HFF-Myc (cell line): ENCODE data around the gene MAPKBP1.

Experiments used
- DNase-seq: peaks from one replicate; pipeline ENCODE4 v3.0.0-alpha.2; 2011; ENCODE audit warnings: low read depth; ENCODE audit errors: extremely low read depth
- H3K4me3 ChIP-seq: replicated peaks from 2 replicates; pipeline ENCODE4 v1.5.1; 2011; ENCODE audit warnings: low read depth, mild to moderate bottlenecking, control low read depth, low read length
- TF ChIP-seq, protein P1 (sequence below): IDR thresholded peaks from 2 replicates; pipeline ENCODE4 v1.5.1; 2012; ENCODE audit warnings: mild to moderate bottlenecking, low read depth, low read length, control low read depth; ENCODE audit errors: missing control alignments

Gene MAPKBP1

DNA sequence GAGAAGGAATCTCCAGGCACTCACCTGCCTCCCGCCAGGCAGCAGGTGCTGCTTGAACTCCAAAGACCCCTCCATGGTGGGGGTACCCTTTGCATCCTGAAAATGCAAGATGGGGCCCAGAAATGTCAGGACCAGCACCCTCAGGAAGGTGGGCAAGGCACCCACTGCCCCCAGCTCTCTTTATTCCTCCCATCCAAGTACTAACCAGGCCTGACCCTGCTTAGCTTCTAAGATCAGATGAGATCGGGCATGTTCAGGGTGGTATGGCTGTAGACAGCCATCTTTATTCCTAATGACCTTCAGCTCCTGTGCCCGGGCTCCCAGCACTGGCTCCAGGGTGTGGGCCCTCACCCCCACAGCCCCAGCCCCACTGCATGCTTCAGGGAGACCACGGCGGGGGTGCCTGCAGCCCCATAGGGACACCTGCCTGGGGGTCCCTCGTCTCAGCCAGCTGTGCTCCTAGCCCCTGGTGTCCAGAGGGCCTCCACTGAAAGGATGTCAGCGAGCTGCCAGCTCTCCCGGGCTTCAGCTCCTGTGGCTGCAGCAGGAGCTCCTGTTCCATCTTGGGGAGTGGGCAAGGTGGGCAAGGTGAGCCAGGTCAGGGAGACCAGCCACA lies 77.6 kb downstream of the MAPKBP1 start:
- TF ChIP-seq, protein P1, sequence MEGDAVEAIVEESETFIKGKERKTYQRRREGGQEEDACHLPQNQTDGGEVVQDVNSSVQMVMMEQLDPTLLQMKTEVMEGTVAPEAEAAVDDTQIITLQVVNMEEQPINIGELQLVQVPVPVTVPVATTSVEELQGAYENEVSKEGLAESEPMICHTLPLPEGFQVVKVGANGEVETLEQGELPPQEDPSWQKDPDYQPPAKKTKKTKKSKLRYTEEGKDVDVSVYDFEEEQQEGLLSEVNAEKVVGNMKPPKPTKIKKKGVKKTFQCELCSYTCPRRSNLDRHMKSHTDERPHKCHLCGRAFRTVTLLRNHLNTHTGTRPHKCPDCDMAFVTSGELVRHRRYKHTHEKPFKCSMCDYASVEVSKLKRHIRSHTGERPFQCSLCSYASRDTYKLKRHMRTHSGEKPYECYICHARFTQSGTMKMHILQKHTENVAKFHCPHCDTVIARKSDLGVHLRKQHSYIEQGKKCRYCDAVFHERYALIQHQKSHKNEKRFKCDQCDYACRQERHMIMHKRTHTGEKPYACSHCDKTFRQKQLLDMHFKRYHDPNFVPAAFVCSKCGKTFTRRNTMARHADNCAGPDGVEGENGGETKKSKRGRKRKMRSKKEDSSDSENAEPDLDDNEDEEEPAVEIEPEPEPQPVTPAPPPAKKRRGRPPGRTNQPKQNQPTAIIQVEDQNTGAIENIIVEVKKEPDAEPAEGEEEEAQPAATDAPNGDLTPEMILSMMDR, result no peak
- no peak for DNase-seq

DNA sequence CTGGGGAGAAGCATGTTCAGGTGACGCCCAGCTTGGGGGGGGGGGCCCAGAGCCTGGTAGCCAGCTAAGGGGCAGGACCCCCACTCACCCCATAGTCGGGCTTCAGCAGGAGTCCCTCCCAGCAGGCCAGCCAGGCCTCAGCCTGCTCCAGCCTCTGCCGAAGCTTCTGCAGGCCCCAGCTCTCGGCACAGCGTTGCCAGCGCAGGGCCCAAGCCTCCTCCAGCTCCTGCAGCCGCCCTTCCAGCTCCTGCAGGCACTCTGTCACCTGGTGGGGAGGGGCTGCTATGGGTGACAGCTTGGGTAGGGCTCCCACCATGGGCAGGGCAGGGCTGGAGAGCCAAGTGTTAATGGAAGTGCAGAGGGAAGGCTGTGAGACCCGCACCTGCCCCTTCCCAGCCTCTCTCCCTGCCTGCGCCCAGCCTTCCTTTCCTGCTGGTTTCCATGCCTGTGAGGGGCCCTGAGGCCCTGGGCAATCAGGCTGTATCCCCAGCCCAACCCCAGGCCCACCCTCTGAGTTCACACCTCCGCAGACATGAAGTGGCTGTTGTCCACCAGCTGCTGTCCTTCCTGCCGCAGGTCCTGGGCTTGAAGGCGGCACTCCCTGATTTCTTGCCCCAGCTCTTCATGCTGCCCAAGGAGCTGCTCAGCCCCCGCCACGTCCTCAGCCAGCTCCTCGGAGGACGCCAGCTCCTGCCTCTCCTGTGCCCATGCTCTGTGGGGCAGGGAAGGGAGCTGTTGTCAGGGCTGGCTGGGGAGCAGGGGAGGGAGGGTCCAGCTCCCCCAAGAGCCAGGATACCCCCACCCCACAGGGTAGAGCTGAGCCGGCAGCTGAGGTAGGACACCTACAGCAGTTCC lies 78.7 kb downstream of the MAPKBP1 start:
- TF ChIP-seq, protein P1, result no peak
- no peak overlapping the region for H3K4me3 ChIP-seq
- no peak for DNase-seq

More for the DNA sequence above, 77.6 kb downstream of the MAPKBP1 start:
- H3K4me3 ChIP-seq, result no peak overlapping the region

DNA sequence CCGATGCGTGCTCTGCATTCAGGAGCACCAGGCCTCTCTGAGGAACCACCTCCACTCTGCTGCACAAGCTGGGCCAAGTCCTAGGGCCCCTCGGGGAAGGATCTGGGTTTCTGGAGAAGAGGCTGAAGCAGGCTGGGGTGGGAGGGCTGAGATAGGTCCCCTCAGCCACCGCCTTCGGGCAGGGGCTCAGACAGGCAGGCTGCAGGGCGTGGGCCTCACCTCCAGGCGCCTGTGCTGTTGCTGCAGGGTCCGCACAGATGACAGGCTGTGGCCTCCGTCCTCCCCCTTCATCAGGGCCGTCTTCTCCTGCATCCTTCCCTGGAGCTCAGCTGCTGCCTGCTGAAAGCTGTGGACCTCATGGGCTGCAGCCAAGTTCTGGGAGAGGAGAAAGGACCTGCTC lies 79.5 kb downstream of the MAPKBP1 start:
- no peak overlapping the region for H3K4me3 ChIP-seq
- no peak for DNase-seq
- TF ChIP-seq, protein P1, result no peak

DNA sequence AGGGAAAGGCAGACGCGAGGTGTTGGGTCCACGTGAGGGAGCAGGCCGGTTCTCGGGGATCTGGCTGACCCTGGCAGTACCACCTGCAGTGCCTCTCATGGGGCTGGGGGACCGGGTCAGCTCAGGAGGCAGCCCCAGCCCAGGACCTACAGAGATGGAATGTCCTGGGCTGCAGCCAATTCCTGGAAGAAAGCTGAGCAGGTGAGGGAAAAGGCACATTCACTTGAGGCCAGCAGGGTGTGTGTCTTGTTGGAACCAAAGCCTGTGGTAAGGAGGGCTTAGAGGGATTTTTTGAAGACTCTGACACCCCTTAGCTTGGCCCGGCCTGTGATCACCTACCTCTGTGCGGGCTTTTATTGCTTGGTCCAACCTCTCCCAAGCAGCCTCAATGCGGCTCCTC lies 80.2 kb downstream of the MAPKBP1 start:
- H3K4me3 ChIP-seq, result no peak overlapping the region
- no peak for DNase-seq
- TF ChIP-seq, protein P1, result no peak

DNA sequence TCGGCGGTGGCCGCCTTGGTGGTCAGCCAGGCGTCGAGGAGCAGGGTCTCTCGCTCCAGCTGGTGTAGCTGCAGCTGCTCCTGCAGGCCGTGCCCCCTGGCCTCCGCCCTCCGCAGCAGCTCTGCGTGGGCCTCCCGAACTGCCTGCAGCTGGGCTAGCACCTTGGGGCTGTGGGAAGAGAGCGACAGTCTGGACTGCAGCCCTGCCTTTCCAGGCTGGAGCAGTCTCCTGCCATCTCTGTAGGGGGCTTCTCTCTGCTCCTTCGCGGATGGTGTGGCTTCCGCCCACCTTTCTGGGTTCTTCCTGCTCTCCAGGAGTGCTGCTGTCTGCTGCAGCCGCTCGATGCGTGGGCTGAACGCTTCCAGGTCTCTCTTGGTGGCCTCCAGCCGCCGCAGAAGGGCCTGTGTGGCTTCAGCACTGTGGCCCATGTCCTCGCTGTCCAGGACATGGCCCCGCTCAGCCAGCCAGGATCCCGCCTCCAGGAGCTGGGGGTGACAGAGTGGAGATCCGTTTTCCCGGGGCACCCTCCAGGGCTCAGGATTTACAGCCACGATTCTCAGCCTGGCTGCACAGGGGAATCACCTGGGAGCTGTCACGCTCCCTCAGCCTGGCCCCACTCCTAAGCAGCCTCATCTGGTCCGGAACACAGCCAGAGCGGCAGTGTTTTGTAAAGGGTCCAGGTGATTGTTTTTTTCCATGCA lies 81.1 kb downstream of the MAPKBP1 start:
- DNase-seq, result no peak
- no peak overlapping the region for H3K4me3 ChIP-seq
- TF ChIP-seq, protein P1, result no peak

DNA sequence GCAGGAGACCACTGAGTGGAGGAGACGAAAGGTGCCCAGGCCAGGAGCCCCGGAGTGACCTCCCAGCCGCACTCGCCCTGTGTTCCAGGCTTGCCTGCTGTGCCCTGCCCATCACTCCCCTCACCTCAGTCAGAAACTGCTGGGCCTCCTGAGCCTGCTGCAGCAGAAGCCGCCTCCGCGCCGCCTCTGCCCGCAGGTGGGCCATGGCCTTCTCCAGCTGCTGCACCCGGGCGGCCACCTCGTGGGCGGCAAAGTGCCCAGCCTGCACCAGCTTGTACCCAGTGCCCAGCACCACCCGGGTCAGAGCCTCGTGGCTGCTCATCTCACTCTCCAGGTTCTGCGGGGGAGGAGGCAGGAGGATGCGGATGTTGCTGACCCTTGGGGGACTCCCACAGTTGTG lies 82.0 kb downstream of the MAPKBP1 start:
- TF ChIP-seq, protein P1, result no peak
- no peak for DNase-seq

More for the DNA sequence above, 82.0 kb downstream of the MAPKBP1 start:
- H3K4me3 ChIP-seq, result no peak overlapping the region
